K562 (cell line): ENCODE data around the gene ITGA11. TPM values are rescaled to one million over a fixed set of nuclear protein-coding genes. Genes with fewer than 3 reads are reported as not detected.

Experiments
- ATAC-seq: fragments of 200-7000 bp; cut with Tn5 transposase; 3 replicates; pipeline ENCODE4 v1.9.1; 2020; ENCODE audit warnings: moderate library complexity
- BruUV-seq: library from RNA; stranded (reverse); fragments of 400-500 nt; replicated peaks from 2 replicates; lab custom pipeline; 2021; lab: Mats Ljungman, UMichigan
- CTCF ChIA-PET: fragments of 300-600 bp; formaldehyde crosslinking; extraction: SDS; loops from one replicate; lab custom pipeline; 2021; ENCODE audit warnings: low intra/inter-chr PET ratio; lab: Yijun Ruan, JAX
- POLR2A ChIA-PET: fragments of 300-600, 350-650 bp; sonication (Branson Sonifier 250); formaldehyde crosslinking; extraction: SDS; loops from one replicate; lab custom pipeline; 2021; ENCODE audit warnings: antibody characterized with exemption, inconsistent platforms; lab: Yijun Ruan, JAX
- DNase-seq, 4 experiments: peaks; one replicate each; pipeline versions ENCODE4 v3.0.0 to v3.0.0-alpha.2; 2011 to 2018; ENCODE audit warnings: low spot score in 3 of 4, mixed read lengths in 3 of 4; ENCODE audit errors: extremely low read depth in 1 of 4
- FAIRE-seq: peaks from 2 replicates; lab custom pipeline; 2011; peaks lifted over from hg19 to GRCh38; lab: Jason Lieb, UNC
- H2AFZ ChIP-seq: 2 replicates; pipeline ENCODE4 v1.6.0; 2011; ENCODE audit warnings: low read depth, low read length, control low read depth, inconsistent platforms
- H3K27ac ChIP-seq: fragments of 200-600 bp; 3 replicates; pipeline ENCODE4 v1.8.0; 2011; ENCODE audit warnings: low read depth, mild to moderate bottlenecking, control low read depth, inconsistent platforms, low read length, moderate library complexity, mixed read lengths; ENCODE audit errors: extremely low read depth
- H3K27me3 ChIP-seq, 2 experiments: fragments of 300-600 bp in 1 of 2; 2 replicates in 1 of 2; 3 replicates in 1 of 2; pipeline versions ENCODE4 v1.6.0 to v1.8.0; 2011; ENCODE audit warnings: inconsistent platforms in 2 of 2, low read length in 2 of 2, mild to moderate bottlenecking in 1 of 2, mixed read lengths in 1 of 2, moderate library complexity in 1 of 2; ENCODE audit not compliant: control insufficient read depth in 2 of 2, insufficient read depth in 2 of 2
- H3K36me3 ChIP-seq: fragments of 300-600 bp; 3 replicates; pipeline ENCODE4 v1.8.0; 2011; ENCODE audit warnings: mild to moderate bottlenecking, low read length, inconsistent platforms; ENCODE audit not compliant: control insufficient read depth, insufficient read depth
- H3K4me1 ChIP-seq, 2 experiments: fragments of 200-600 bp in 1 of 2; replicated peaks in 1 of 2; 2 replicates in 1 of 2; 3 replicates in 1 of 2; pipeline versions ENCODE4 v1.5.1 to v1.8.0; 2011; ENCODE audit warnings: inconsistent platforms in 2 of 2, low read length in 2 of 2, mild to moderate bottlenecking in 1 of 2, mixed read lengths in 1 of 2, moderate library complexity in 1 of 2; ENCODE audit not compliant: control insufficient read depth in 2 of 2, insufficient read depth in 2 of 2
- H3K4me2 ChIP-seq: 2 replicates; pipeline ENCODE4 v1.6.1; 2011; ENCODE audit warnings: low read length, control low read depth, inconsistent platforms, mixed read lengths; ENCODE audit not compliant: insufficient read depth
- H3K4me3 ChIP-seq: fragments of 200-600 bp; sonication (generic), shearing (Covaris generic); 2 replicates; pipeline ENCODE4 v1.5.1; 2016; ENCODE audit warnings: control low read depth, inconsistent platforms
- H3K79me2 ChIP-seq: fragments of 200-600 bp; 3 replicates; pipeline ENCODE4 v1.8.0; 2011; ENCODE audit warnings: low read length, inconsistent platforms; ENCODE audit not compliant: control insufficient read depth, insufficient read depth
- H3K9ac ChIP-seq, 2 experiments: 2 replicates each; pipeline versions ENCODE4 v1.6.0 to v1.6.1; 2011; ENCODE audit warnings: low read depth in 2 of 2, low read length in 2 of 2, control low read depth in 1 of 2, inconsistent platforms in 1 of 2, mild to moderate bottlenecking in 1 of 2, mixed read lengths in 1 of 2; ENCODE audit not compliant: insufficient read depth in 1 of 2
- H3K9me1 ChIP-seq: one replicate; pipeline ENCODE4 v1.6.0; 2011; ENCODE audit warnings: inconsistent platforms, mild to moderate bottlenecking, low read length, moderate library complexity; ENCODE audit not compliant: control insufficient read depth, insufficient read depth
- H3K9me3 ChIP-seq: replicated peaks from 2 replicates; pipeline ENCODE4 v1.5.1; 2011; ENCODE audit warnings: low read depth, low read length, inconsistent platforms; ENCODE audit not compliant: control insufficient read depth, insufficient read depth
- H4K20me1 ChIP-seq: replicated peaks from 2 replicates; pipeline ENCODE4 v1.6.1; 2011; ENCODE audit warnings: low read length, inconsistent platforms, mixed read lengths; ENCODE audit not compliant: control insufficient read depth, insufficient read depth
- CHD2 ChIP-seq: IDR thresholded peaks from 2 replicates; pipeline ENCODE4 v1.6.1; 2011; ENCODE audit warnings: low read depth, low read length
- ELK1 ChIP-seq: sonication (generic); formaldehyde crosslinking; IDR thresholded peaks from 2 replicates; pipeline ENCODE4 v1.8.1; 2022; ENCODE audit warnings: missing genetic modification reagents
- GATAD2B ChIP-seq: fragments of 450-650 bp; IDR thresholded peaks from 2 replicates; pipeline ENCODE4 v1.6.1; 2017; ENCODE audit warnings: mild to moderate bottlenecking, borderline replicate concordance
- HDAC6 ChIP-seq: IDR thresholded peaks from 2 replicates; pipeline ENCODE4 v1.6.1; 2012; ENCODE audit warnings: low read depth, mild to moderate bottlenecking, control low read depth, inconsistent platforms, low read length, moderate library complexity
- KLF16 ChIP-seq: IDR thresholded peaks from 2 replicates; pipeline ENCODE4 v1.6.1; 2016; ENCODE audit warnings: antibody characterized with exemption
- TFE3 ChIP-seq: fragments of 450-650 bp; formaldehyde crosslinking; IDR thresholded peaks from 2 replicates; pipeline ENCODE4 v1.4.0; 2020; ENCODE audit warnings: mild to moderate bottlenecking, mixed read lengths
- ZNF146 ChIP-seq: IDR thresholded peaks from one replicate; pipeline ENCODE4 v1.6.1; 2018; ENCODE audit warnings: missing compliant biosample characterization; ENCODE audit not compliant: unreplicated experiment
- WGBS: fragments of 100-300 bp; shearing (Covaris generic); methylation state at CpG from one replicate; pipeline ENCODE4 v1.1.6; 2016; ENCODE audit warnings: low coverage, mixed read lengths; ENCODE audit not compliant: insufficient coverage; ENCODE audit errors: missing lambda C conversion rate; 5-methylcytosine and 5-hydroxymethylcytosine counted together
- in situ Hi-C: fragments of 300-500 bp; cut with MboI; formaldehyde crosslinking; loops from 4 replicates; pipeline ENCODE4 v1.15.0; 2018; ENCODE audit warnings: inconsistent platforms, mixed read lengths
- intact Hi-C: fragments of 100-400 bp; cut with micrococcal nuclease; formaldehyde crosslinking; loops from 2 replicates; pipeline ENCODE4 v1.14.2; 2022
- polyA plus RNA-seq, 8 experiments: library from polyadenylated mRNA; depleted of rRNA in 4 of 8; stranded (reverse) in 5 of 8; unstranded in 3 of 8; fragments of >200 nt; fragmentation: Nextera tagmentation in 2 of 8; fragmentation: Illumina TruSeq in 1 of 8; extraction: Ambion mirVana in 2 of 8; extraction: Trizol in 1 of 8; gene quantifications; 2 replicates each; pipeline versions ENCODE4 v1.2.1 to v1.2.3, GENCODE V29; 2011 to 2014; ENCODE audit warnings: inconsistent platforms in 1 of 8, missing spikeins in 1 of 8
- total RNA-seq, 7 experiments: library from RNA; depleted of rRNA in 6 of 7; stranded (reverse); fragments of >200 nt in 6 of 7; fragmentation: Illumina TruSeq in 2 of 7; extraction: Trizol in 2 of 7; gene quantifications; 2 replicates each; pipeline versions ENCODE4 v1.2.1 to v1.2.3, GENCODE V29; 2011 to 2021; ENCODE audit warnings: low replicate concordance in 1 of 7

Gene ITGA11
- total and polyA plus RNA-seq, 9 of the 15 experiments (the other 6 are each of a cell fraction or from before 2014, with no cell fraction given), result 0.01 TPM; not detected in 8

- ATAC-seq, result no peak
- Histone ChIP-seq H3K79me2 (peaks cover 19% of the 10 kb centered on the region), H3K4me3 (no peak overlapping the region), H3K4me2 (no peak overlapping the region), H4K20me1 (peaks cover 6% of the 10 kb centered on the region; the same call in 1 of the 2 replicates), H3K9ac (no peak overlapping the region), H3K36me3 (peaks cover 22% of the 10 kb centered on the region), H3K27me3 (no peaks in the 10 kb centered on the region), H2AFZ (no peak overlapping the region), H3K9me1 (no peaks in the 10 kb centered on the region), H3K27ac (no peak overlapping the region)
- no peak for DNase-seq
- FAIRE-seq, result peak; percentile 57
- 61% methylated on average over 4 of the region's 4 CpGs for WGBS
- CTCF ChIA-PET, result no interaction called here
- BruUV-seq, result no TSS peak
- intact Hi-C loops, result no loop called here
- POLR2A ChIA-PET, result interaction anchor here (1.1 to 2.1 kb wide), 3 partner anchors 13 to 20 kb away, joined by 3 to 5 read pairs (median 3); no protein-coding TSS in a partner anchor
- TF ChIP-seq CHD2 (no peak), ELK1 (no peak), HDAC6 (no peak), TFE3 (peak; percentile 27; the same call in 1 of the 2 replicates), ZNF146 (no peak), GATAD2B (no peak), KLF16 (no peak)
- TF ChIP-seq, all 486 proteins: peak for 1
- in situ Hi-C loops, result no loop called here
- Histone ChIP-seq H3K9me3 (no peaks in the 10 kb centered on the region), H3K4me1 (no peaks in the 10 kb centered on the region)
Measured at GRCh38 chr15:68295014-68295805, 136.8 kb downstream of the ITGA11 start.
